Muscle layer of duodenum (tissue), 2 donors: ENCODE results near the gene METTL13.

Experiments used
- H3K27ac ChIP-seq: one replicate; pipeline ENCODE4 v1.7.0; 2013; ENCODE audit warnings: mild to moderate bottlenecking, low read length
- H3K27me3 ChIP-seq: one replicate; pipeline ENCODE4 v1.7.0; 2013; ENCODE audit warnings: low read depth, mild to moderate bottlenecking, control low read depth, low read length
- H3K36me3 ChIP-seq, 2 donors: one replicate each; pipeline ENCODE4 v1.7.0; 2013; ENCODE audit warnings: low read length in 2 of 2, control low read depth in 1 of 2, mild to moderate bottlenecking in 1 of 2; ENCODE audit not compliant: insufficient read depth in 2 of 2, control insufficient read depth in 1 of 2
- H3K4me1 ChIP-seq, 2 donors: one replicate each; pipeline ENCODE4 v1.7.0; 2013; ENCODE audit warnings: low read length in 2 of 2, mild to moderate bottlenecking in 2 of 2, control low read depth in 1 of 2, moderate library complexity in 1 of 2; ENCODE audit not compliant: insufficient read depth in 2 of 2, control insufficient read depth in 1 of 2
- H3K4me3 ChIP-seq, 2 donors: one replicate each; pipeline ENCODE4 v1.7.0; 2013; ENCODE audit warnings: low read length in 2 of 2, low read depth in 1 of 2, mild to moderate bottlenecking in 1 of 2
- H3K9me3 ChIP-seq, 2 donors: one replicate each; pipeline ENCODE4 v1.7.0; 2013; ENCODE audit warnings: low read length in 2 of 2, control low read depth in 1 of 2, mild to moderate bottlenecking in 1 of 2; ENCODE audit not compliant: control insufficient read depth in 1 of 2
- donor health status: healthy.

Gene METTL13

GRCh38 chr1:171769754-171770153 lies 11.7 kb upstream of the METTL13 start:
- no peak overlapping the region for H3K27ac ChIP-seq
- no peak overlapping the region for H3K4me3 ChIP-seq
- no peaks in the 10 kb centered on the region for H3K36me3 ChIP-seq
- H3K9me3 ChIP-seq: no peaks in the 10 kb centered on the region
- no peaks in the 10 kb centered on the region for H3K4me1 ChIP-seq
- no peaks in the 10 kb centered on the region for H3K27me3 ChIP-seq

- no peaks in the 10 kb centered on the region for H3K27me3 ChIP-seq
- H3K9me3 ChIP-seq: no peaks in the 10 kb centered on the region
- H3K27ac ChIP-seq: no peak overlapping the region
- no peak overlapping the region for H3K4me3 ChIP-seq
- no peaks in the 10 kb centered on the region for H3K4me1 ChIP-seq
- H3K36me3 ChIP-seq: no peaks in the 10 kb centered on the region
These were observed 9.1 kb upstream of the METTL13 start for GRCh38 chr1:171772312-171772711.

- Histone ChIP-seq H3K27ac (peak overlapping the region; percentile 93), H3K36me3 (peaks cover 7 to 15% of the 10 kb centered on the region in 2 donors), H3K4me3 (peak overlapping the region; percentile 71 to 88)
These were observed 781 bp upstream of the METTL13 start for GRCh38 chr1:171780583-171781175.

GRCh38 chr1:171783816-171784530 lies 2.5 kb downstream of the METTL13 start:
- Histone ChIP-seq H3K36me3 (peaks cover 34 to 45% of the 10 kb centered on the region in 2 donors), H3K27me3 (no peaks in the 10 kb centered on the region), H3K27ac (no peak overlapping the region)

More at GRCh38 chr1:171780583-171781175, 781 bp upstream of the METTL13 start:
- Histone ChIP-seq H3K27me3 (no peaks in the 10 kb centered on the region), H3K4me1 (peaks cover 9 to 33% of the 10 kb centered on the region in 2 donors), H3K9me3 (no peaks in the 10 kb centered on the region)

GRCh38 chr1:171784784-171785183 lies 3.3 kb downstream of the METTL13 start:
- Histone ChIP-seq H3K27ac (no peak overlapping the region), H3K4me1 (peaks cover 9 to 37% of the 10 kb centered on the region in 2 donors), H3K4me3 (no peak overlapping the region), H3K36me3 (peaks cover 41 to 53% of the 10 kb centered on the region in 2 donors), H3K9me3 (no peaks in the 10 kb centered on the region), H3K27me3 (no peaks in the 10 kb centered on the region)

More at GRCh38 chr1:171783816-171784530, 2.5 kb downstream of the METTL13 start:
- Histone ChIP-seq H3K9me3 (no peaks in the 10 kb centered on the region), H3K4me1 (peaks cover 9 to 33% of the 10 kb centered on the region in 2 donors), H3K4me3 (no peak overlapping the region)

- Histone ChIP-seq H3K27me3 (no peaks in the 10 kb centered on the region), H3K4me1 (peaks cover 9 to 37% of the 10 kb centered on the region in 2 donors), H3K4me3 (no peak overlapping the region), H3K9me3 (no peaks in the 10 kb centered on the region), H3K36me3 (peaks cover 46 to 63% of the 10 kb centered on the region in 2 donors), H3K27ac (no peak overlapping the region)
These were observed 4.3 kb downstream of the METTL13 start for GRCh38 chr1:171785766-171786165.

- Histone ChIP-seq H3K4me1 (peaks cover 9 to 37% of the 10 kb centered on the region in 2 donors), H3K27ac (no peak overlapping the region), H3K36me3 (peaks cover 47 to 70% of the 10 kb centered on the region in 2 donors), H3K9me3 (no peaks in the 10 kb centered on the region), H3K27me3 (no peaks in the 10 kb centered on the region), H3K4me3 (no peak overlapping the region)
These were observed 5.1 kb downstream of the METTL13 start for GRCh38 chr1:171786534-171786933.

GRCh38 chr1:171787686-171788480 lies 6.4 kb downstream of the METTL13 start:
- no peak overlapping the region for H3K27ac ChIP-seq
- H3K27me3 ChIP-seq: no peaks in the 10 kb centered on the region
- H3K36me3 ChIP-seq: peaks cover 61 to 84% of the 10 kb centered on the region in 2 donors
- peaks cover 8 to 28% of the 10 kb centered on the region in 2 donors for H3K4me1 ChIP-seq
- no peaks in the 10 kb centered on the region for H3K9me3 ChIP-seq
- no peak overlapping the region for H3K4me3 ChIP-seq

GRCh38 chr1:171788696-171789095 lies 7.2 kb downstream of the METTL13 start:
- H3K4me3 ChIP-seq: no peak overlapping the region
- no peaks in the 10 kb centered on the region for H3K27me3 ChIP-seq
- H3K4me1 ChIP-seq: peaks cover 5 to 20% of the 10 kb centered on the region in 2 donors
- no peaks in the 10 kb centered on the region for H3K9me3 ChIP-seq
- peaks cover 65 to 92% of the 10 kb centered on the region in 2 donors for H3K36me3 ChIP-seq
- no peak overlapping the region for H3K27ac ChIP-seq

- Histone ChIP-seq H3K27ac (no peak overlapping the region), H3K9me3 (no peaks in the 10 kb centered on the region), H3K27me3 (no peaks in the 10 kb centered on the region), H3K4me3 (no peak overlapping the region), H3K36me3 (peaks cover 71 to 96% of the 10 kb centered on the region in 2 donors), H3K4me1 (peaks cover 0 to 4% of the 10 kb centered on the region in 2 donors)
These were observed 8.9 kb downstream of the METTL13 start for GRCh38 chr1:171790318-171790717.
